ENCODE measurements around the gene STK39. TPM values are rescaled to one million over a fixed set of nuclear protein-coding genes. Genes with fewer than 3 reads are reported as not detected.

The STK39 gene
- total RNA-seq, 4 donors from 2014 or later: 8.9 to 28.3 (median 14.5) TPM

- TF ChIP-seq CTCF (IDR thresholded peaks at IDR 0.05) (no peak), POLR2A (IDR thresholded peaks at IDR 0.05) (no peak)
- WGBS, 2 donors: 46 to 51% methylated on average over 2 of the region's 2 CpGs
- DNase-seq (ENCODE audit: low spot score in 2 of 2): no peak
- H3K4me3 ChIP-seq (ENCODE audit: low read depth, poor library complexity, severe bottlenecking): no peak overlapping the region
- intact Hi-C loops (cut with DNase I; ENCODE audit: low total_unique reads): no loop called here
Measured at GRCh38 chr2:168002021-168002553, 245.3 kb downstream of the STK39 start.

- DNase-seq (ENCODE audit: low spot score in 2 of 2): no peak
- intact Hi-C loops (cut with DNase I; ENCODE audit: low total_unique reads): no loop called here
- TF ChIP-seq CTCF (IDR thresholded peaks at IDR 0.05): no peak
- no peak for TF ChIP-seq POLR2A (IDR thresholded peaks at IDR 0.05)
- WGBS, 2 donors: 90 to 94% methylated on average over 1 of the region's 1 CpG
- H3K4me3 ChIP-seq (ENCODE audit: low read depth, poor library complexity, severe bottlenecking): no peak overlapping the region
Measured at GRCh38 chr2:167992278-167992677, 255.1 kb downstream of the STK39 start.

GRCh38 chr2:167990062-167990461, 257.3 kb downstream of the STK39 start:
- no peak overlapping the region for H3K4me3 ChIP-seq (ENCODE audit: low read depth, poor library complexity, severe bottlenecking)
- no peak for DNase-seq (ENCODE audit: low spot score in 2 of 2)
- TF ChIP-seq POLR2A (IDR thresholded peaks at IDR 0.05) (no peak), CTCF (IDR thresholded peaks at IDR 0.05) (no peak)
- intact Hi-C loops (cut with DNase I; ENCODE audit: low total_unique reads): no loop called here
- 78 to 88% methylated on average over 4 of the region's 4 CpGs for WGBS, 2 donors

GRCh38 chr2:167988296-167988695, 259.1 kb downstream of the STK39 start:
- TF ChIP-seq POLR2A (IDR thresholded peaks at IDR 0.05) (no peak), CTCF (IDR thresholded peaks at IDR 0.05) (no peak)
- H3K4me3 ChIP-seq (ENCODE audit: low read depth, poor library complexity, severe bottlenecking): no peak overlapping the region
- WGBS, 2 donors: 91 to 94% methylated on average over 2 of the region's 2 CpGs
- intact Hi-C loops (cut with DNase I; ENCODE audit: low total_unique reads): no loop called here
- no peak for DNase-seq (ENCODE audit: low spot score in 2 of 2)

- DNase-seq (ENCODE audit: low spot score in 2 of 2): no peak
- TF ChIP-seq CTCF (IDR thresholded peaks at IDR 0.05) (no peak), POLR2A (IDR thresholded peaks at IDR 0.05) (no peak)
- WGBS, 2 donors: 91 to 97% methylated on average over 1 of the region's 1 CpG
- intact Hi-C loops (cut with DNase I; ENCODE audit: low total_unique reads): no loop called here
- no peak overlapping the region for H3K4me3 ChIP-seq (ENCODE audit: low read depth, poor library complexity, severe bottlenecking)
Measured at GRCh38 chr2:167987558-167987957, 259.8 kb downstream of the STK39 start.

GRCh38 chr2:167987026-167987425, 260.4 kb downstream of the STK39 start:
- no peak for TF ChIP-seq CTCF (IDR thresholded peaks at IDR 0.05)
- no peak for TF ChIP-seq POLR2A (IDR thresholded peaks at IDR 0.05)
- WGBS, 2 donors: 93 to 96% methylated on average over 6 of the region's 6 CpGs
- no peak overlapping the region for H3K4me3 ChIP-seq (ENCODE audit: low read depth, poor library complexity, severe bottlenecking)
- DNase-seq (ENCODE audit: low spot score in 2 of 2): no peak
- intact Hi-C loops (cut with DNase I; ENCODE audit: low total_unique reads): no loop called here

Data from lower leg skin (tissue), 4 donors.